AG09309 (cell line): Measurements from ENCODE around the gene AGAP3.

Source experiments
- DNase-seq: peaks from one replicate; pipeline ENCODE4 v3.0.0-alpha.2; 2010; ENCODE audit warnings: low read depth
- H3K4me3 ChIP-seq: 2 replicates; pipeline ENCODE4 v1.5.1; 2011; ENCODE audit warnings: mild to moderate bottlenecking, low read depth, low read length, moderate library complexity; ENCODE audit not compliant: control insufficient read depth
- CTCF ChIP-seq: IDR thresholded peaks from 2 replicates; pipeline ENCODE4 v1.5.1; 2011; ENCODE audit warnings: mild to moderate bottlenecking, low read depth, low read length, inconsistent platforms; ENCODE audit not compliant: insufficient read depth, control insufficient read depth; ENCODE audit errors: missing control alignments

Gene AGAP3

GRCh38 chr7:151122796-151123157 is 36.5 kb downstream of the AGAP3 start:
- H3K4me3 ChIP-seq: no peak overlapping the region
- no peak for TF ChIP-seq CTCF
- DNase-seq: no peak

- no peak overlapping the region for H3K4me3 ChIP-seq
- TF ChIP-seq CTCF: no peak
- no peak for DNase-seq
Observed at GRCh38 chr7:151123158-151123821, 37.0 kb downstream of the AGAP3 start.

- peak; percentile 18 for DNase-seq
- no peak overlapping the region for H3K4me3 ChIP-seq
- TF ChIP-seq CTCF: peak; percentile 99
Observed at GRCh38 chr7:151123822-151124464, 37.7 kb downstream of the AGAP3 start.

- TF ChIP-seq CTCF: no peak
- DNase-seq: no peak
- H3K4me3 ChIP-seq: no peak overlapping the region
Observed at GRCh38 chr7:151124481-151124880, 38.2 kb downstream of the AGAP3 start.

- H3K4me3 ChIP-seq: no peak overlapping the region
- no peak for TF ChIP-seq CTCF
Observed at GRCh38 chr7:151124899-151125399, 38.7 kb downstream of the AGAP3 start.

GRCh38 chr7:151125470-151125845 is 39.2 kb downstream of the AGAP3 start:
- no peak for DNase-seq
- TF ChIP-seq CTCF: no peak
- peak overlapping the region; percentile 16 for H3K4me3 ChIP-seq

More at GRCh38 chr7:151124899-151125399, 38.7 kb downstream of the AGAP3 start:
- DNase-seq: no peak
